GM12873 (cell line): Measurements from ENCODE around the gene PRRG1.

Experiments used
- TF ChIP-seq, protein P1 (sequence below): IDR thresholded peaks from 2 replicates; pipeline ENCODE4 v1.5.1; 2012; ENCODE audit warnings: low read depth, mild to moderate bottlenecking, moderate library complexity, low read length, control low read depth; ENCODE audit not compliant: insufficient read depth; ENCODE audit errors: missing control alignments

PRRG1 gene

DNA sequence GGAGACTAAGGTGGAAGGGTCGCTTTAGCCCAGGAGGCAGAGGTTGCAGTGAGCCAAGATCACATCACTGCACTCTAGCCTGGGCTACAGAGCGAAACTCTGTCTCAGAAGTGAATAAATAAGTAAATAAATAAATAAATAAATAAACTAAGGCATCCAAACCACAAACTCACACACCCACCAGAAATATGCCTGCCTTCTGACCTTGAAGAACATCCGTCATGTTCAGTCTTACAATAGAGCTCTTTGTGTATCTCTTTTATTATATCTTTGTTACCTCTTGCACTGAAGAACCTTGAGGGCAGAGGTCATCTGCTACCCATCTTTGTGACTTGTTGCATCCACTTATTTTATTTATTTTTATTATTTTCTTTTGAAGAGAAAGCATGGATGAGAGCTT, 71.6 kb downstream of the PRRG1 start:
- TF ChIP-seq, protein P1, sequence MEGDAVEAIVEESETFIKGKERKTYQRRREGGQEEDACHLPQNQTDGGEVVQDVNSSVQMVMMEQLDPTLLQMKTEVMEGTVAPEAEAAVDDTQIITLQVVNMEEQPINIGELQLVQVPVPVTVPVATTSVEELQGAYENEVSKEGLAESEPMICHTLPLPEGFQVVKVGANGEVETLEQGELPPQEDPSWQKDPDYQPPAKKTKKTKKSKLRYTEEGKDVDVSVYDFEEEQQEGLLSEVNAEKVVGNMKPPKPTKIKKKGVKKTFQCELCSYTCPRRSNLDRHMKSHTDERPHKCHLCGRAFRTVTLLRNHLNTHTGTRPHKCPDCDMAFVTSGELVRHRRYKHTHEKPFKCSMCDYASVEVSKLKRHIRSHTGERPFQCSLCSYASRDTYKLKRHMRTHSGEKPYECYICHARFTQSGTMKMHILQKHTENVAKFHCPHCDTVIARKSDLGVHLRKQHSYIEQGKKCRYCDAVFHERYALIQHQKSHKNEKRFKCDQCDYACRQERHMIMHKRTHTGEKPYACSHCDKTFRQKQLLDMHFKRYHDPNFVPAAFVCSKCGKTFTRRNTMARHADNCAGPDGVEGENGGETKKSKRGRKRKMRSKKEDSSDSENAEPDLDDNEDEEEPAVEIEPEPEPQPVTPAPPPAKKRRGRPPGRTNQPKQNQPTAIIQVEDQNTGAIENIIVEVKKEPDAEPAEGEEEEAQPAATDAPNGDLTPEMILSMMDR: no peak

DNA sequence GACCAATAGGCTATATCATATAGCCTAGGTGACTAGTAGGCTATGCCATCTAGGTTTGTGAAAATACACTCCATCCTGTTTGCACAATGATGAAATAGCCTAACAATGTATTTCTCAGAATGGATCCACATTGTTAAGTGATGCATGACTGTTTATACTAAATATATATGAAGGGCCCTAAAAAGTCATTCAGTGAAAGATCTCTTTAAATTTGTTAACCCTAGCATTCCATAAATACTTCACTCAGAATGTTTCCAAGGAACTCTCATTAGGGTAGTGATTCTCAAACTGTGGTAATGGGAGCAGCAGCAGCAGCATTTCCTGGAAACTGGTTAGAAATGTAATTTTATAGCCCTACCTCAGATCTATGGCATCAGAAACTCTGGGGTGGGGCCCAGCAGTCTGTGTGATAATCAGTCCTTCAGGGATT, 74.9 kb downstream of the PRRG1 start:
- TF ChIP-seq, protein P1: no peak

DNA sequence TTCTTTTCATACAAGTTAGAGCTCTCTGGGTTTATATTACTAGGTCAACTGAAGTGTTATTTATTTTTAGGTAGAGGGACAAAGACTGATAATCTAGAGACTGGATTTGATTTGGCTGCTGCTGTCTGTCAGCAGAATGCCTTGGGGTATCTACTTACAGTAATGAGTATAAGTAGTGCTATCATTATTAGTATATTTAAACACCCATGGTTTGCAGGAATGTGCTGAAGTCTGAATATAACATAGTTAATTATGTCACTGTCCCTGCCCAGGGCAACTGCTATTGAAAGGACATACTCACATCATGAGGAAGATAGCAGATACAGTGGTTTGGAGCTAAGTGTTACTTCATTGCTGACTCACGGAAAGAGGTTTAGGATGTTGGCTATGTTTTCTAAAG, 76.2 kb downstream of the PRRG1 start:
- TF ChIP-seq, protein P1: no peak

DNA sequence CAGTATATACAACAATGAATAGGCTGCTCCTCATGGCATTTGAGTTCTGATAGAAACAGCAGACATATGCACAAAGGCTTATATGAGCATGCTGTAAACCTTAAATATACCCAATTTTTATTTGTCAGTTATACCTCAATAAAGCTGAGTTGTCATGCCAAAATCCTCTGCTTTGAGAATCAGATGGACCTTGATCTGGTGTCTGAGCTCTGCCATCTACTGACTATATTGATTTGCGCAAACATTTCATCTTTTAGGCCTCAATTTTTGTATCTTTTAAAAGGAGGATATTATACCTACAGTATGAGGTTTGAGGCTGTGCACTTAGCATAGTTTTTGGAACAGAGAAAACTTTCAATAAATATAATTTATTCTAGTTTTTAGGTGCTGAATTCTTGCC, 85.2 kb downstream of the PRRG1 start:
- TF ChIP-seq, protein P1: no peak

DNA sequence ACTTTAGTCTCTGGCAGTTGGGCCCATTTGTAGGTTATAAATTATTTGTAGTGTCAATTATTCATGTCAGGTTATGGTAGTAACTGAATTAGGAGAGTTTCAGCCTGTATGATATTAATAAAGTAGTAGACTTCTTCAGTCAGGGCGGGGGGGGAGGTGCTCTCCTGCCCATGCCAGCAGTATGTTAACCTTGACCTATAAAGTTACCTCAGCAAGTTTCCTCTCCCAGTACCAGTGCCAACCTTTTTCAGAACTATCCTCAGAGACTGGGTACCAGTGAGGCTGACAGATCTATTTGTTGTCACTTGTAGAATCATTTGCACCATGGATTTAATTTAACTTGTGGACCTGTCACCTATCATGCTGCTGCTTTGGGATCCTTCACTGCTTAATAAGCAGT, 88.0 kb downstream of the PRRG1 start:
- TF ChIP-seq, protein P1: no peak

DNA sequence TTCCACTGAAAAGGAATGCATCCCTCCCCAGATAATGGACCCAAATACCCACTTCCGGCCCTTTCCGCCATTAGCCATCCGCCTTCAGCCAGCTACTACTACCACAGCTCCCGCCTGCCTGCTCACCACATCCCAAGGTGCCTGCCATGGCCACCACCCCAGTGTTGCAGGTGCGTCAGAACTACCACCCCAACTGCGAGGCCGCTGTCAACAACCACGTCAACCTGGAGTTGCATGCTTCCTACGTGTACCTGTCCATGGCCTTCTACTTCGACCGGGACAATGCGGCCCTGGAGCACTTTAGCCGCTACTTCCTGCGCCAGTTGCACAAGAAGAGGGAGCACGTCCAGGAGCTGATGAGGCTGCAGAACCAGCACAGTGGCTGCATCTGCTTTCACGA, 92.2 kb downstream of the PRRG1 start:
- TF ChIP-seq, protein P1: no peak

DNA sequence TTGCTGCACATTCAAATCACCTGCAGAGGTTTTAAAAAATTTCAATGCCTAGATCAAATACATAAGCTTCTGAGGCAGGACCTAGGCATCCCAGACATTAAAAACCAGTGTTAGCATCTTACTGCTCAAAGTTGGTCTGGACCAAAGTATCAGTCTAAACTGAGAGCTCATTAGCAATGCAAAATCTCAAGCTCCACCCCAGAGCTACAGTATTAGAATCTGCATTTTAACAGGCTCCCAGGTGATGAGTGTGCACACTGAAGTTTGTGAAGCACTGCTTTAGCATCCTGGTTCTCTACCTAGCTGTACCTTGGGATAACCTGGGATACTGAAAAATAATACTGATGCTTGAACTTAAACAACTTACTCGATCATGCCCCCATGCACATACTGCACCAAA, 96.0 kb downstream of the PRRG1 start:
- TF ChIP-seq, protein P1: no peak
